NCI-H128 (cell line): ENCODE results near the gene BLM.
"Not testable (repeated sequence)": the region's sequence is repeated elsewhere in the genome, so short reads cannot be mapped to it uniquely, and the experiment has no call there.

ENCODE experiments used
- DNase-seq: peaks from one replicate; lab custom pipeline; 2025; ENCODE audit not compliant: unreplicated experiment; lab: John Stamatoyannopoulos, UW

Gene BLM

GRCh38 chr15:90818251-90819210 is 101.4 kb downstream of the BLM start:
- DNase-seq: no peak

GRCh38 chr15:90819390-90819789 is 102.2 kb downstream of the BLM start:
- DNase-seq: no peak

DNA sequence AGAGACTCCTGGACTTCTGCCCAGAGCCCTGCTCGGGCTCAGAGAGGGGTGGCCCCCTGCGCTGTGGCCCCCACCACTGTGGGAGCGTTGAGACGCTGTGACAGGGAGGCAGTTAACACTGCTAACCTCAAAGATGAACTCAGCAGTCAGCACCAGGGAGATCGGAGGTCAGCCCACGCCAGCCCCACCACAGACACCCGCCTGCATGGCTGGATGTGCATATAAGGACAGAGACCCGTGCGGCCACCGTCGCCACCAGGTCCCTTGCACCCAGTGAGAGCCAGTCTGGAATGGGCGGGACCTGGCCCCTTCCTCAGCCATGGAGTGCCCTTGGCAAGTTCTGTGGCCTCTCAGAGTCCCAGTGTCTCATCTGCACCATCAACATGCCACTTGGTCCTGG is 102.7 kb downstream of the BLM start:
- no peak for DNase-seq

- no peak for DNase-seq
These were observed 103.3 kb downstream of the BLM start for GRCh38 chr15:90820481-90820880.

GRCh38 chr15:90822204-90822955 is 105.2 kb downstream of the BLM start:
- DNase-seq: no peak

DNA sequence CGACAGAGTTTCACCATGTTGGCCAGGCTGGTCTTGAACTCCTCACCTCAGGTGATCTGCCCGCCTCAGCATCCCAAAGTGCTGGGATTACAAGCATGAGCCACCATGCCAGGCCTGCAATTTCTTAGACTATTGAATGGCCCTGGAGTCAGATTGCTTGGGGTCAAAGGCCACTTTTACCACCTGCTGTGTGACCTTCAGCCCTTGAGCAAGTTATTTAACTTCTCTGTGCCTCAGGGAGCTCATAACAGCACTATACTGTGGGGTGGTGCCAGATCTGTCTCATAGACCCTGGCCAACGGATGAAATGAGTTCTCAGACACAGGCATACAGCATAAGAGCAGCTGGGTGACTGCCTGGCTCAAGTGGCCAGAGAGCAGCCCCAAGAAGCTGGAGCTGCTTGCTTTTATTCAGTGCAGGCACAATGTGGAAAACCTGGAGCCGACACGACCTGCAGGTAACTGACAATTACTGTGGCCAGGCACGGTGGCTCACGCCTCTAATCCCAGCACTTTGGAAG is 106.4 kb downstream of the BLM start:
- no peak for DNase-seq

GRCh38 chr15:90825115-90825899 is 108.2 kb downstream of the BLM start:
- DNase-seq: not testable (repeated sequence)

DNA sequence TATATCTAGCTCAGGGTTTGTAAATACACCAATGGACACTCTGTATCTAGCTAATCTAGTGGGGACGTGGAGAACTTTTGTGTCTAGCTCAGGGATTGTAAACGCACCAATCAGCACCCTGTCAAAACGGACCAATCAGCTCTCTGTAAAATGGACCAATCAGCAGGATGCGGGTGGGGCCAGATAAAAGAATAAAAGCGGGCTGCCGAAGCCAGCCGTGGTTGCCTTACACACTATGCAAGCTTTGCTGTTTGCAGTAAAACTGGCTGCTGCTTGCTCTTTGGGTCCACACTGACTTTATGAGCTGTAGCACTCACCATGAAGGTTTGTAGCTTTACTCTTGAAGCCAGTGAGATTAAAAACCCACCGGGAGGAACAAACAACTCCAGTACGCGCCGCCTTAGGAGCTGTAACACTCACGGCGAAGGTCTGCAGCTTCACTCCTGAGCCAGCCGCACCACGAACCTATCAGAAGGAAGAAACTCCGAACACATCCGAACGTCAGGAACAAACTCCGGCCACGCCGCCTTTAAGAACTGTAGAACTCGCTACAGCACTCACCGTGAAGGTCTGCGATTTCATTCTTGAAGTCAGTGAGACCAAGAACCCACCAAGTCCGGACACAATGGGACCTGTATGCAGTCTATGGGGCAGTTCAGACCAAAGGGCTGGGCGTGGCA is 109.2 kb downstream of the BLM start:
- not testable (repeated sequence) for DNase-seq

DNA sequence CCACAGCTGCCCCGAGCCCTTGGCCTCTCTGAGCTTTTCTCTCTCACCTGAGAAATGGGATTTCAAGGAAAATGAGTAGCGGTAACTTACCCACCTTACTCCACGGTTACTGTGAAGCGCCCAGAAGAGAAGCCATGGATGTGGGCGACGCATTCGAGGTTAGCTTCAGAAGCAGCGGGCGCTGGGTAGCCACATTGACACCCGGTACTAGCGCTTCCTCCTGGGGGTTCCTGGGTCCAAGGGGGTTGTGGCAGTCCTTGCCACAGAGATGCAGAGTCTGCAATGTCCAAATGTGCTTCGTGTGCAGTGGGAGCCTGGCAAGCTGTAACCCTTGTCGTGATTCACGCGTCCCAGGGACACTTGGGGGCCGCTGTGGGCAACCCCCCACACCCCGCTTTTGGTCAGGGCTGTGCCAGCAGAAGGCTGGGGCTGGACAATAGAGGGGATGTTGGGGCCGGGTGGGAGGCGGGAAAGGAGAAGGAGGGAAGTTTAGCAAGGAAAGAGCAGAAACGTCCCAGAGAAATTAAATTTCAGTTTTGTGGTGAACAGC is 109.8 kb downstream of the BLM start:
- no peak for DNase-seq

DNA sequence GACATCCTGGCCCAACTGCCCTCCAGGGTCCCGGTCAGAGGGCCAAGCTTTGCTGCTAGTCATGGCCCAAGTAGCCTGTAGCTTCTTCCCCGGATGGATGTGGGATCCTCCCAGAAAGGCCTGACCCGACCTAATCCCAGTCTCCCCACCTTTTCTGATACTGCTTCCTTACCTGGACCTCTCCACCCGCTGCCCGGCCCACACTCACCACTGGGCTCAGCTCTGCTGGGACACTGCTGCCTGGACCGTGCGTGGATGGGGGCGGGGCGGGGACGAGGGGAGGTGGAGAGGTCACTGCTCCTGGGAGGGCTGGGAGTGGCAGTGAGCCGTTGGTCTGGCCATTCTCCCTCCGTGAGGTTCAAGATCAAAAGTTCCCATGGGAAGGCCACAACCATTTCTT is 111.0 kb downstream of the BLM start:
- no peak for DNase-seq

DNA sequence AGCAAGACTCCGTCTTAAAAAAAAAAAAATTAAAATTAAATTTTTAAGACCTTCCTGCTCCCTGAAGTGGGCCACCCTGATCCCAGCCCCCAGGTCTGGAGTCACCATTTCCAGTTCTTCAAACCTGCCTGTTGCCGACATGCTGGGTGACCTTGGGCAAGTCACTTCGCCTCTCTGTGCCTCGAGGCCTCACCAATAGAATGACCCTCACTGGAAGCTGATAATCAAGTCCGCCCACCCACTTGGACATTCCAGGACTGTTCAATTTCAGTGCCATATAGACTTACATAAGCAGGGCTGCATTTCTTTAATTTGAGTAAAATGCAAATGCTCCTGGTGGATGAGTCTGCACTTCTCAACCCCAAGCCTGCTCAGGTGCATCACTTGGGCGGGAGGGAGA is 112.0 kb downstream of the BLM start:
- no peak for DNase-seq

DNA sequence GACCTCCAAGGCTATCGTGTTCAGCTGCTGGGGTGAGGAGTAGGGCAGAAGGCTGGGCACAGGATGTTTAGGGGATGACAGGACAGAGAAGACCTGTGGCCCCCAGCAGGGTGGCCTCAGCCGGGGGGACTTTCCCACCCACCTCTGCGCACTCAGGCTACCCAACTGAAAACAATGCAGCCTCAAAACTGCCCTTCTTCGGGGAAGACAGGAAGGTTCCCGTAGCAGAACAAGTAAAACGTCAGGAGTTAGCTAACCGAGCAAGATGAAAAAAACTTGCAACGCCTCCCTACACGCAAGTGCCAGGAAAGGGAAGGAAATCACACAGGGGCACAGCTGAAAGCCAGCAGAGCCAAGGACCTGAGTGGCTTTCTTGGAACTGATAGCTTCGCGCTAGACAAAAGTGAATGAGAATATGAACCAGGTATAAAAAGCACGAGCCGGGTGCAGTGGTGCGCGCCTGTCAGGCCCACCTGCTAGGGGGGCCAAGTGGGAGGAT is 112.8 kb downstream of the BLM start:
- no peak for DNase-seq

- no peak for DNase-seq
These were observed 117.5 kb downstream of the BLM start for GRCh38 chr15:90834626-90835025.

DNA sequence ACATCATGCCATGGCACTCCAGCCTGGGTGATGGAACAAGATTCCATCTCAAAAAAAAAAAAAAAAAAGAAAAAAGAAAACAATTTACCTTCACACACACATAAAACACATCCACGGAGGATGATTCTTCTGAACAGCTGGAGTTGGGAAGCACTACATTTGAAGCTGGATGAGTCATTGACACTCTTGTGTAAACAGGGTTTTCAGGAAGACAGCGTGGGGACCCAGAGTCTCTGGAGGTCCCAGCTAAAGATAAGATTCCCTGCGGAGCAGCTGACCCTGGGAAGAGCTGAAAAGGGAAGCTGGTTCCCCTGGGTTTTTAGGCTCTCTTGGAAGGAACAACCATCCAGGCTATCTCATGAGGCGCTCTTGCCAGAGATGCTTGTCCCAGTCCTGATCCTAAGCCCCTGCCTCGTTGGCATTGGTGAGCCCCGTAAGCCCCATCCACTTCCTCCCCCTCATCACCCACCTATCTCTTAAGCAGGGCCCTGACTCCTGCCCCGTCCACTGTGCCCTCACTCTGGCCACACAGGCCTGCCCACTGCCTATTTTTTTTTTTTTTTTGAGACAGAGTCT is 119.2 kb downstream of the BLM start:
- no peak for DNase-seq

GRCh38 chr15:90837094-90837493 is 119.9 kb downstream of the BLM start:
- no peak for DNase-seq

DNA sequence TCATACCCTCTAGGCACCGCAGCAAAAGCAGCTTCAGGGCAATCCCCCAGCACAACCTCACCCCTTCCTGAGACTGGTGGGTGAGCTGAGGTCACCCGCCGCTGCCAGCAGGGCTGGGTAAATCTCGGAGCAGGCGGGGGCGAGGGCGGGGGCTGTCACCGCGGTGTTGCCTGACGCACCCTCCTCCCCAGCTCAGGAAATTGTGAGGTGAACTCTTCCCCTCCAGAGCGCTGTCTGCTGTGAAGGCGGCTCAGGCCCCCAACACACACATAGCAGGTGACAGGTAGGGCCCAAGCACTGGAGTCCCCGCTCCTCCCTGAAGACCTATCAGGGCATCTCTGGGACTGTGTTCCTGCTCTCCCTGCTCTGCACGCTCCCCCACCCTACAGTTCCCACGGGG is 121.0 kb downstream of the BLM start:
- DNase-seq: no peak

GRCh38 chr15:90838544-90838943 is 121.4 kb downstream of the BLM start:
- DNase-seq: no peak

DNA sequence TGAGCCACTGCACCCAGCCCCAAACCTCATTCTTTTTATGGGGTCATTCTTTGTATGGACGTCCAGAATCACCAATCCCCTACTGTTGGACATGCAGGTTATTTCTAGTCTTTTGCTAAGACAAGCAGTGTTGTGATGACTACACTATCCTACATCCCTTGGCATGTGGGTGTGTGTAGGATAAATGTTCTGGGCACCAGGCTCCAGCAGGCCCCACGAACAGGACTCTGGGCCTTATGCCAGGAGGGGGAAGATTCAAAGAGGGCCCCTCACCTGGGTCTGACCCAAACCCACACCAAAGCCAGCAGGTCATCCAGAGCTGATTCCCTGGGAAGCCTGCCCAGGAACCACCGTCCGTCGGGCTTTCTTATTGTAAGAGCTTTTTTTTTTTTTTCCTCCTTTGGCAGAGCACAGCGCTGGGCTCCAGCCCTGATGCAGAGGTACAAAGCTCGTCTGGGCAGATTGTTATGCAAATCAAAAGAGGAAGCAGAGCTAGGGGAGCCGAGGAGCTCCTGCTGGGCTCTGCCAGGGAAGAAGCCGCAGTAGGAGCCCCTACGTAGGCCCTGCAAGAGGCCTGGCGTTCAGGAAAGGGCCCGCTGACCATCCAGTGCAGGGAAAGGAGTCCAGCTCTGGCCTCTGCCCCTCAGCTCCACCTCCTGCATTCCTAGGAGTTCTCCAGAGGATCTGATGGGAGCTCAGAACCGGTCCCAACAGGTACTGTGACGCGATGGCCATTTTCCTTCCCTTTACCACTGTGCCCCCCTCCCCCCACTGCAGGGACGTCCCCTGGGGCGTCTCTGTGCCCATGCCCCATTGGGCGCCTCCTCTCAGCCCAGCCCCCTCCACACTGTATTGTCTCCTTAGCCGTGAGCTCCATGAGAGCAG is 122.3 kb downstream of the BLM start:
- no peak for DNase-seq
